ENCODE data around the gene ELF5.

- TF ChIP-seq JUN (IDR thresholded peaks at IDR 0.05; ENCODE audit: borderline replicate concordance, insufficient read depth, insufficient read length, low read depth) (no peak), CTCF (IDR thresholded peaks at IDR 0.05; ENCODE audit: extremely low read depth in 1 of 2, insufficient read depth in 1 of 2, low read depth in 1 of 2, low read length in 2 of 2) (no peak), POLR2A (IDR thresholded peaks at IDR 0.05; ENCODE audit: low read depth, low read length) (no peak), EZH2 (IDR thresholded peaks at IDR 0.05; ENCODE audit: borderline replicate concordance, low read depth, low read length, severe bottlenecking) (no peak), POLR2AphosphoS5 (IDR thresholded peaks at IDR 0.05; ENCODE audit: insufficient read depth, low read depth, low read length) (no peak), MYC (IDR thresholded peaks at IDR 0.05; ENCODE audit: low read depth, low read length) (no peak)
- TF ChIP-seq, protein P1, sequence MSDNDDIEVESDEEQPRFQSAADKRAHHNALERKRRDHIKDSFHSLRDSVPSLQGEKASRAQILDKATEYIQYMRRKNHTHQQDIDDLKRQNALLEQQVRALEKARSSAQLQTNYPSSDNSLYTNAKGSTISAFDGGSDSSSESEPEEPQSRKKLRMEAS (IDR thresholded peaks at IDR 0.05; ENCODE audit: insufficient read depth, insufficient read length): no peak
Observed at GRCh38 chr11:34523053-34523452, 9.5 kb upstream of the ELF5 start.

Measured in endothelial cell of umbilical vein (primary cell).